Uterus (tissue), 2 donors: ENCODE results near the gene FAM78A.

ENCODE experiments used
- POLR2A ChIP-seq, 2 donors: fragments of 450-650 bp; IDR thresholded peaks; one replicate each; pipeline ENCODE4 v1.6.1; 2016; ENCODE audit warnings: antibody characterized with exemption in 2 of 2, mild to moderate bottlenecking in 1 of 2, moderate library complexity in 1 of 2
- TF ChIP-seq, protein P1 (sequence below), 4 experiments: fragments of 200-600 bp in 2 of 4; fragments of 450-650 bp in 2 of 4; sonication (generic) in 2 of 4; IDR thresholded peaks; one replicate each; pipeline ENCODE4 v1.5.1; 2016 to 2019; ENCODE audit warnings: antibody characterized with exemption in 4 of 4, mild to moderate bottlenecking in 2 of 4, moderate library complexity in 1 of 4

DNA sequence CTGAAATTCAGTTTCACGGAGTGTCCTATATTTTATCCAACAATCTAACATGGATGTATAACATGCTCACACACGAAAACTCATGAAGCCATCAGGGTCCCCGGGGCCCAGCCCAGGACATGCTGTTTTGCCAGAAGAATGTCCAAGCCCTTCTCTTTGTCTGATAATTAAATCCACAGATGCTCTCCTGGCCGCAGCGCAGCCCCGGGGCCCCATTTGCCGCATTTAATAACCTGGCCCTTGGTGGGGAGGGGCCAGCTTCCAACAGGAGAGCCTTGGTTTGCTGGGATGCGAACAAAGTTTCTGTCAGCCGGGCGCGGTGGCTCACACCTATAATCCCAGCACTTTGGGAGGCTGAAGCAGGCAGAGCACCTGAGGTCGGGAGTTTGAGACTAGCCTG, 43.2 kb upstream of the FAM78A start:
- TF ChIP-seq, protein P1, sequence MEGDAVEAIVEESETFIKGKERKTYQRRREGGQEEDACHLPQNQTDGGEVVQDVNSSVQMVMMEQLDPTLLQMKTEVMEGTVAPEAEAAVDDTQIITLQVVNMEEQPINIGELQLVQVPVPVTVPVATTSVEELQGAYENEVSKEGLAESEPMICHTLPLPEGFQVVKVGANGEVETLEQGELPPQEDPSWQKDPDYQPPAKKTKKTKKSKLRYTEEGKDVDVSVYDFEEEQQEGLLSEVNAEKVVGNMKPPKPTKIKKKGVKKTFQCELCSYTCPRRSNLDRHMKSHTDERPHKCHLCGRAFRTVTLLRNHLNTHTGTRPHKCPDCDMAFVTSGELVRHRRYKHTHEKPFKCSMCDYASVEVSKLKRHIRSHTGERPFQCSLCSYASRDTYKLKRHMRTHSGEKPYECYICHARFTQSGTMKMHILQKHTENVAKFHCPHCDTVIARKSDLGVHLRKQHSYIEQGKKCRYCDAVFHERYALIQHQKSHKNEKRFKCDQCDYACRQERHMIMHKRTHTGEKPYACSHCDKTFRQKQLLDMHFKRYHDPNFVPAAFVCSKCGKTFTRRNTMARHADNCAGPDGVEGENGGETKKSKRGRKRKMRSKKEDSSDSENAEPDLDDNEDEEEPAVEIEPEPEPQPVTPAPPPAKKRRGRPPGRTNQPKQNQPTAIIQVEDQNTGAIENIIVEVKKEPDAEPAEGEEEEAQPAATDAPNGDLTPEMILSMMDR (IDR thresholded peaks at IDR 0.05): no peak
- no peak for TF ChIP-seq POLR2A (IDR thresholded peaks at IDR 0.05)
